Uterus (tissue), 4 donors: ENCODE measurements around the gene PDLIM1. TPM values are rescaled to one million over a fixed set of nuclear protein-coding genes. Genes with fewer than 3 reads are reported as not detected.
"Not testable (repeated sequence)": the region's sequence is repeated elsewhere in the genome, so short reads cannot be mapped to it uniquely, and the experiment has no call there.

Experiments used
- DNase-seq, 2 donors: peaks; one replicate each; pipeline ENCODE4 v3.0.0-alpha.2; 2019 to 2020
- H3K27ac ChIP-seq, 2 donors: fragments of 200-600 bp; sonication (generic); 1 replicate in 1 of 2; 2 replicates in 1 of 2; pipeline ENCODE4 v1.5.1; 2016 to 2018
- H3K27me3 ChIP-seq, 2 donors: fragments of 200-600 bp; sonication (generic); one replicate each; pipeline ENCODE4 v1.5.1; 2018 to 2019; ENCODE audit warnings: control low read depth in 1 of 2
- H3K36me3 ChIP-seq, 2 donors: fragments of 200-600 bp; sonication (generic); one replicate each; pipeline ENCODE4 v1.5.1; 2019; ENCODE audit warnings: control low read depth in 1 of 2
- H3K4me1 ChIP-seq, 2 donors: fragments of 200-600 bp; sonication (generic); one replicate each; pipeline ENCODE4 v1.5.1; 2018 to 2019; ENCODE audit warnings: control low read depth in 1 of 2
- H3K4me3 ChIP-seq, 2 donors: fragments of 200-600 bp; sonication (generic); 1 replicate in 1 of 2; 2 replicates in 1 of 2; pipeline ENCODE4 v1.5.1; 2018 to 2019; ENCODE audit warnings: mild to moderate bottlenecking in 1 of 2
- H3K9me3 ChIP-seq, 2 donors: fragments of 200-600 bp; sonication (generic); one replicate each; pipeline ENCODE4 v1.5.1; 2019; ENCODE audit warnings: control low read depth in 1 of 2
- CTCF ChIP-seq, 4 experiments: fragments of 200-600 bp in 2 of 4; fragments of 450-650 bp in 2 of 4; sonication (generic) in 2 of 4; IDR thresholded peaks; one replicate each; pipeline ENCODE4 v1.5.1; 2016 to 2019; ENCODE audit warnings: antibody characterized with exemption in 4 of 4, mild to moderate bottlenecking in 2 of 4, moderate library complexity in 1 of 4
- POLR2A ChIP-seq, 2 donors: fragments of 450-650 bp; IDR thresholded peaks; one replicate each; pipeline ENCODE4 v1.6.1; 2016; ENCODE audit warnings: antibody characterized with exemption in 2 of 2, mild to moderate bottlenecking in 1 of 2, moderate library complexity in 1 of 2
- intact Hi-C: fragments of 100-400 bp; cut with DNase I; formaldehyde crosslinking; loops from one replicate; pipeline ENCODE4 v1.15.1; 2023; ENCODE audit warnings: low total_unique reads
- total RNA-seq, 4 donors: library from RNA; depleted of rRNA in 3 of 4; stranded (reverse); fragments of >200 nt in 3 of 4; gene quantifications; one replicate each; pipeline versions ENCODE4 v1.1.0 to v1.2.4, GENCODE V29; 2014 to 2023
- donor health status: DM: yes; HTN: yes; CAD: no.

PDLIM1 gene
- total RNA-seq, 4 donors from 2014 or later, result 14.0 to 192 (median 86.7) TPM

GRCh38 chr10:95234951-95235350 lies 55.9 kb downstream of the PDLIM1 start:
- DNase-seq, result no peak
- no peaks in the 10 kb centered on the region for H3K36me3 ChIP-seq
- H3K4me1 ChIP-seq, result no peaks in the 10 kb centered on the region
- intact Hi-C loops, result no loop called here
- no peak for TF ChIP-seq CTCF (IDR thresholded peaks at IDR 0.05)
- H3K27me3 ChIP-seq, result no peaks in the 10 kb centered on the region
- H3K9me3 ChIP-seq, result no peaks in the 10 kb centered on the region
- H3K27ac ChIP-seq, result no peak overlapping the region
- H3K4me3 ChIP-seq, result no peak overlapping the region

GRCh38 chr10:95233377-95234034 lies 57.3 kb downstream of the PDLIM1 start:
- TF ChIP-seq CTCF (IDR thresholded peaks at IDR 0.05), result no peak
- no peak for TF ChIP-seq POLR2A (IDR thresholded peaks at IDR 0.05)
- no peak for DNase-seq
- H3K9me3 ChIP-seq, result no peaks in the 10 kb centered on the region
- no peak overlapping the region for H3K27ac ChIP-seq
- H3K36me3 ChIP-seq, result no peaks in the 10 kb centered on the region
- H3K4me1 ChIP-seq, result no peaks in the 10 kb centered on the region
- no peak overlapping the region for H3K4me3 ChIP-seq
- intact Hi-C loops, result no loop called here
- H3K27me3 ChIP-seq, result no peaks in the 10 kb centered on the region

GRCh38 chr10:95230677-95231586 lies 59.9 kb downstream of the PDLIM1 start:
- Histone ChIP-seq H3K4me3 (peak overlapping the region; percentile 13 to 27), H3K27ac (peak overlapping the region in 1 of 2 donors; percentile 13)
- DNase-seq, H3K27me3 ChIP-seq, H3K36me3 ChIP-seq, H3K4me1 ChIP-seq, intact Hi-C loops, H3K9me3 ChIP-seq: not testable (repeated sequence)

GRCh38 chr10:95229724-95230627 lies 60.8 kb downstream of the PDLIM1 start:
- Histone ChIP-seq H3K4me1 (no peaks in the 10 kb centered on the region), H3K27ac (no peak overlapping the region), H3K4me3 (peak overlapping the region; percentile 13 to 27), H3K36me3 (no peaks in the 10 kb centered on the region), H3K9me3 (no peaks in the 10 kb centered on the region), H3K27me3 (no peaks in the 10 kb centered on the region)
- no peak for TF ChIP-seq POLR2A (IDR thresholded peaks at IDR 0.05)
- TF ChIP-seq CTCF (IDR thresholded peaks at IDR 0.05), result no peak
- intact Hi-C loops, result no loop called here
- no peak for DNase-seq

GRCh38 chr10:95228934-95229723 lies 61.7 kb downstream of the PDLIM1 start:
- H3K27ac ChIP-seq, intact Hi-C loops, H3K4me1 ChIP-seq, H3K27me3 ChIP-seq, DNase-seq, H3K36me3 ChIP-seq, H3K4me3 ChIP-seq, H3K9me3 ChIP-seq: not testable (repeated sequence)
